Esophagus muscularis mucosa (tissue), 3 donors: ENCODE data around the gene MS4A10.

Experiments
- CTCF ChIP-seq, 3 experiments: fragments of 200-600 bp in 2 of 3; fragments of 450-650 bp in 1 of 3; sonication (generic) in 2 of 3; IDR thresholded peaks; one replicate each; pipeline ENCODE4 v1.5.1; 2017 to 2019; ENCODE audit warnings: antibody characterized with exemption in 3 of 3, mild to moderate bottlenecking in 2 of 3, moderate library complexity in 1 of 3
- EP300 ChIP-seq: sonication (generic); formaldehyde crosslinking; IDR thresholded peaks from one replicate; pipeline ENCODE4 v1.6.1; 2017; ENCODE audit warnings: antibody characterized with exemption

- TF ChIP-seq CTCF (IDR thresholded peaks at IDR 0.05) (no peak), EP300 (no peak)
Measured at GRCh38 chr11:60847281-60847680, 62.1 kb downstream of the MS4A10 start.
